OCI-LY7 (cell line): Measurements from ENCODE around the gene TMEM258. TPM values are rescaled to one million over a fixed set of nuclear protein-coding genes. Genes with fewer than 3 reads are reported as not detected.

ENCODE experiments used
- BruUV-seq: library from RNA; stranded (reverse); fragments of 400-500 nt; replicated peaks from 2 replicates; lab custom pipeline; 2021; lab: Mats Ljungman, UMichigan
- CTCF ChIA-PET: fragments of 300-600 bp; sonication (Branson Sonifier 250); formaldehyde crosslinking; loops from one replicate; lab custom pipeline; 2022; ENCODE audit warnings: antibody characterized with exemption; ENCODE audit not compliant: unreplicated experiment; lab: Charles Lee
- POLR2A ChIA-PET: fragments of 300-600 bp; sonication (Branson Sonifier 250); formaldehyde crosslinking; loops from one replicate; lab custom pipeline; 2022; ENCODE audit warnings: antibody characterized with exemption; lab: Charles Lee
- DNase-seq: peaks from one replicate; pipeline ENCODE4 v3.0.0-alpha.2; 2015; ENCODE audit warnings: low spot score
- H2AFZ ChIP-seq: fragments of 200-600 bp; sonication (generic), shearing (Covaris generic); 2 replicates; pipeline ENCODE4 v1.6.1; 2014; ENCODE audit warnings: mild to moderate bottlenecking, antibody characterized with exemption, low read length, moderate library complexity
- H3K27ac ChIP-seq: fragments of 200-600 bp; sonication (generic); 2 replicates; pipeline ENCODE4 v1.5.1; 2014; ENCODE audit warnings: mixed run types, low read depth, mild to moderate bottlenecking, moderate library complexity, low read length, inconsistent platforms; ENCODE audit not compliant: poor library complexity, severe bottlenecking
- H3K36me3 ChIP-seq: fragments of 200-600 bp; sonication (generic); 2 replicates; pipeline ENCODE4 v1.6.1; 2014; ENCODE audit warnings: mild to moderate bottlenecking, antibody characterized with exemption, low read length, moderate library complexity, mixed read lengths; ENCODE audit not compliant: insufficient read depth
- H3K4me1 ChIP-seq: fragments of 200-600 bp; sonication (generic); 2 replicates; pipeline ENCODE4 v1.5.1; 2014; ENCODE audit warnings: mild to moderate bottlenecking, low read length; ENCODE audit not compliant: insufficient read depth, poor library complexity, severe bottlenecking
- H3K4me2 ChIP-seq: fragments of 200-600 bp; sonication (generic); 2 replicates; pipeline ENCODE4 v1.6.1; 2014; ENCODE audit warnings: mild to moderate bottlenecking, low read length
- H3K4me3 ChIP-seq: fragments of 200-600 bp; sonication (generic); 2 replicates; pipeline ENCODE4 v1.5.1; 2014; ENCODE audit warnings: mild to moderate bottlenecking, low read depth, low read length; ENCODE audit not compliant: poor library complexity, severe bottlenecking
- H3K79me2 ChIP-seq: fragments of 200-600 bp; sonication (generic); 2 replicates; pipeline ENCODE4 v1.6.1; 2016; ENCODE audit warnings: low read depth, mild to moderate bottlenecking, low read length, moderate library complexity, mixed read lengths; ENCODE audit not compliant: insufficient read depth
- H3K9me2 ChIP-seq: fragments of 200-600 bp; sonication (generic); 2 replicates; pipeline ENCODE4 v1.6.1; 2016; ENCODE audit warnings: mild to moderate bottlenecking, low read length, mixed read lengths; ENCODE audit not compliant: insufficient read depth
- H3K9me3 ChIP-seq: fragments of 200-600 bp; sonication (generic); 2 replicates; pipeline ENCODE4 v1.6.1; 2014; ENCODE audit warnings: mild to moderate bottlenecking, mixed run types, low read length, mixed read lengths
- H4K20me1 ChIP-seq: fragments of 200-600 bp; sonication (generic); 2 replicates; pipeline ENCODE4 v1.6.1; 2014; ENCODE audit warnings: mild to moderate bottlenecking, antibody characterized with exemption, low read length, moderate library complexity, mixed read lengths; ENCODE audit not compliant: insufficient read depth
- CTCF ChIP-seq: fragments of 200-600 bp; sonication (generic); conservative IDR thresholded peaks from 2 replicates; pipeline ENCODE4 v1.5.1; 2014; ENCODE audit warnings: mild to moderate bottlenecking, antibody characterized with exemption, low read length, moderate library complexity, mixed read lengths
- EZH2phosphoT487 ChIP-seq: fragments of 200-600 bp; sonication (generic); IDR thresholded peaks from 2 replicates; pipeline ENCODE4 v1.6.1; 2018; ENCODE audit warnings: low read depth, borderline replicate concordance, mild to moderate bottlenecking, mixed run types, antibody characterized with exemption, low read length, moderate library complexity, mixed read lengths
- intact Hi-C: fragments of 100-400 bp; cut with micrococcal nuclease; formaldehyde crosslinking; loops from one replicate; pipeline ENCODE4 v1.10.0; 2022; ENCODE audit not compliant: unreplicated experiment
- total RNA-seq, 2 experiments: library from RNA; depleted of rRNA in 1 of 2; stranded (reverse); fragments of >200 nt in 1 of 2; shearing (Covaris generic) in 1 of 2; gene quantifications; 2 replicates each; pipeline ENCODE4 v1.2.3, GENCODE V29; 2014 to 2022

Gene TMEM258
- total RNA-seq, 2 experiments from 2014 or later = 174 TPM

- no peaks in the 10 kb centered on the region for H3K79me2 ChIP-seq
- no peak overlapping the region for H3K27ac ChIP-seq
- H3K4me2 ChIP-seq = no peak overlapping the region
- H4K20me1 ChIP-seq = no peaks in the 10 kb centered on the region
- CTCF ChIA-PET = no interaction called here
- POLR2A ChIA-PET = no interaction called here
- H2AFZ ChIP-seq = no peak overlapping the region
- H3K9me2 ChIP-seq = no peaks in the 10 kb centered on the region
- H3K9me3 ChIP-seq = no peaks in the 10 kb centered on the region
- TF ChIP-seq EZH2phosphoT487 = no peak
- TF ChIP-seq CTCF = no peak
- no peak for DNase-seq
- H3K36me3 ChIP-seq = no peaks in the 10 kb centered on the region
- no TSS peak for BruUV-seq
- peaks cover 5% of the 10 kb centered on the region for H3K4me1 ChIP-seq
- H3K4me3 ChIP-seq = no peak overlapping the region
- intact Hi-C loops = no loop called here
Measured at GRCh38 chr11:61761440-61762222, 30.8 kb downstream of the TMEM258 start.

- Histone ChIP-seq H3K4me2 (no peak overlapping the region), H3K9me3 (no peaks in the 10 kb centered on the region), H3K79me2 (no peaks in the 10 kb centered on the region), H3K27ac (no peak overlapping the region), H2AFZ (no peak overlapping the region), H3K36me3 (no peaks in the 10 kb centered on the region), H3K9me2 (no peaks in the 10 kb centered on the region), H4K20me1 (no peaks in the 10 kb centered on the region), H3K4me3 (no peak overlapping the region), H3K4me1 (peaks cover 10% of the 10 kb centered on the region)
- ChIA-PET POLR2A (no interaction called here), CTCF (interaction anchor here (0.6 kb wide), 1 partner anchor 355 kb away, joined by 3 read pairs; no protein-coding TSS in a partner anchor)
- BruUV-seq = no TSS peak
- TF ChIP-seq EZH2phosphoT487 (no peak), CTCF (no peak)
- intact Hi-C loops = no loop called here
- DNase-seq = no peak
Measured at GRCh38 chr11:61760946-61761345, 31.5 kb downstream of the TMEM258 start.

- intact Hi-C loops = no loop called here
- Histone ChIP-seq H4K20me1 (no peaks in the 10 kb centered on the region), H3K9me2 (no peaks in the 10 kb centered on the region), H3K9me3 (no peaks in the 10 kb centered on the region), H3K79me2 (no peaks in the 10 kb centered on the region), H2AFZ (0 out of 2 replicates have a peak overlapping the region, but pooled peaks have one; percentile 4), H3K4me1 (peaks cover 10% of the 10 kb centered on the region), H3K27ac (no peak overlapping the region), H3K4me3 (no peak overlapping the region), H3K36me3 (no peaks in the 10 kb centered on the region), H3K4me2 (0 out of 2 replicates have a peak overlapping the region, but pooled peaks have one; percentile 10)
- ChIA-PET CTCF (no interaction called here), POLR2A (no interaction called here)
- no peak for DNase-seq
- no peak for TF ChIP-seq EZH2phosphoT487
- no peak for TF ChIP-seq CTCF
- BruUV-seq = no TSS peak
Measured at GRCh38 chr11:61757213-61757862, 35.1 kb downstream of the TMEM258 start.
